Measurements from ENCODE around the gene ZNF207.
"Not testable (repeated sequence)": the region's sequence is repeated elsewhere in the genome, so short reads cannot be mapped to it uniquely, and the experiment has no call there.

The ZNF207 gene

DNA sequence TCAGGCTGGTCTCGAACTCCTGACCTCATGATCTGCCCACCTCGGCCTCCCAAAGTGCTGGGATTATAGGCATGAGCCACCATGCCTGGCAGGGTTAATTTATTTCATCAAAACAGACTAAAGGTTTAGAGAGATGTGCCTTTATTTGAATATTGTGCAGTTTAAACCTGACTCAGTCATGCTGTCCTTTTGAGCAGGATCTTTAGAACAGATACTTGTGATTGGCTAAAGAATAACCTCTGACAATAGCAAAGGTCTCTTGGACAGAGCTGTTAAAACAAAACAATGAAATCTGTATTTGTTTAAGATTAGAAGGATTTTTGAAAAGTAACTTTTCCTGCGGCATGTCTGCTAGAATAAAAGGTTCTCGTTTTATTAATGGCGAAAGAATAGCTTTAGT lies 36.0 kb downstream of the ZNF207 start:
- no peak overlapping the region for H3K9ac ChIP-seq (ENCODE audit: low read length)
- H3K27ac ChIP-seq (ENCODE audit: low read depth, low read length): no peak overlapping the region
- H3K4me2 ChIP-seq (ENCODE audit: low read depth, low read length, poor library complexity, severe bottlenecking): no peak overlapping the region
- no peaks in the 10 kb centered on the region for H4K20me1 ChIP-seq (ENCODE audit: low read depth, low read length)
- H3K4me3 ChIP-seq (ENCODE audit: insufficient read depth, low read length, poor library complexity, severe bottlenecking): no peak overlapping the region
- peaks cover 11% of the 10 kb centered on the region; the same call in 1 of the 2 replicates for H3K36me3 ChIP-seq (ENCODE audit: low read length)
- no peaks in the 10 kb centered on the region for H3K79me2 ChIP-seq (ENCODE audit: insufficient read depth, low read length)
- no peak overlapping the region for H2AFZ ChIP-seq (ENCODE audit: low read depth, low read length, severe bottlenecking)
- no peaks in the 10 kb centered on the region for H3K9me3 ChIP-seq (ENCODE audit: insufficient read depth, low read length)
- H3K9me2 ChIP-seq (replicated peaks; ENCODE audit: insufficient read depth, low read length): no peaks in the 10 kb centered on the region
- TF ChIP-seq EZH2phosphoT487 (conservative IDR thresholded peaks at IDR 0.05; ENCODE audit: low read length) (no peak), CTCF (IDR thresholded peaks at IDR 0.05; ENCODE audit: insufficient read depth, low read length, poor library complexity, severe bottlenecking) (no peak)
- peaks cover 25% of the 10 kb centered on the region; the same call in 1 of the 2 replicates for H3F3A ChIP-seq (ENCODE audit: insufficient read depth)
- no peaks in the 10 kb centered on the region for H3K27me3 ChIP-seq (ENCODE audit: low read length)

DNA sequence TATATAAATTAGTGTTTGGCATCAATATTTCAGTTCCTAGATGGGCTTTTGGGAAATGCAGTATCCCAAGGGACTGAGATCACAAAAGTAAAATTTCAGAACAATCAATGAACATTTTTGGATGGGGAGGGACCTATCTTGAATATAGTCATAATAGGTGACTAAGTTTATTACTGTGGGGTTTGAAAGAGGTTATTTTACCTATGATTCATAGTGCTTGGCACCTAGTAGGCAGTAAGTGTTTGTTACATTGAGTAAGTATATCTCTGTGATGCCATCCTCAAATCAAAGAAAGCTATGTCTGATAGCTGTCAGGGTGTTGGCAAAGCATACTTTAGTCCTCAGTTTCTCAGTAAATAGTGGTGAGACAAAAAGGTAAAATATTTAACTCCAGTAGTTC lies 36.9 kb downstream of the ZNF207 start:
- Histone ChIP-seq H3K27ac (ENCODE audit: low read depth, low read length) (no peak overlapping the region), H3K9ac (ENCODE audit: low read length) (no peak overlapping the region), H3F3A (ENCODE audit: insufficient read depth) (peaks cover 17% of the 10 kb centered on the region; the same call in 1 of the 2 replicates), H3K4me2 (ENCODE audit: low read depth, low read length, poor library complexity, severe bottlenecking) (no peak overlapping the region), H3K9me2 (replicated peaks; ENCODE audit: insufficient read depth, low read length) (no peaks in the 10 kb centered on the region), H3K4me3 (ENCODE audit: insufficient read depth, low read length, poor library complexity, severe bottlenecking) (no peak overlapping the region), H4K20me1 (ENCODE audit: low read depth, low read length) (no peaks in the 10 kb centered on the region), H2AFZ (ENCODE audit: low read depth, low read length, severe bottlenecking) (no peak overlapping the region), H3K27me3 (ENCODE audit: low read length) (no peaks in the 10 kb centered on the region), H3K36me3 (ENCODE audit: low read length) (peaks cover 3% of the 10 kb centered on the region; the same call in 1 of the 2 replicates), H3K9me3 (ENCODE audit: insufficient read depth, low read length) (no peaks in the 10 kb centered on the region), H3K79me2 (ENCODE audit: insufficient read depth, low read length) (no peaks in the 10 kb centered on the region)
- no peak for TF ChIP-seq EZH2phosphoT487 (conservative IDR thresholded peaks at IDR 0.05; ENCODE audit: low read length)
- no peak for TF ChIP-seq CTCF (IDR thresholded peaks at IDR 0.05; ENCODE audit: insufficient read depth, low read length, poor library complexity, severe bottlenecking)

GRCh38 chr17:32388128-32388527 lies 38.2 kb downstream of the ZNF207 start:
- H3K9ac ChIP-seq (ENCODE audit: low read length); H3K4me2 ChIP-seq (ENCODE audit: low read depth, low read length, poor library complexity, severe bottlenecking); H3K36me3 ChIP-seq (ENCODE audit: low read length); H3K4me3 ChIP-seq (ENCODE audit: insufficient read depth, low read length, poor library complexity, severe bottlenecking); H2AFZ ChIP-seq (ENCODE audit: low read depth, low read length, severe bottlenecking); H3K9me2 ChIP-seq (replicated peaks; ENCODE audit: insufficient read depth, low read length); H4K20me1 ChIP-seq (ENCODE audit: low read depth, low read length); H3K27ac ChIP-seq (ENCODE audit: low read depth, low read length); H3K9me3 ChIP-seq (ENCODE audit: insufficient read depth, low read length); H3K27me3 ChIP-seq (ENCODE audit: low read length); H3K79me2 ChIP-seq (ENCODE audit: insufficient read depth, low read length): not testable (repeated sequence)
- 0 out of 2 replicates have a peak, but pooled peaks cover 13% of the 10 kb centered on the region for H3F3A ChIP-seq (ENCODE audit: insufficient read depth)

GRCh38 chr17:32388613-32389459 lies 38.9 kb downstream of the ZNF207 start:
- H3K4me3 ChIP-seq (ENCODE audit: insufficient read depth, low read length, poor library complexity, severe bottlenecking): no peak overlapping the region
- H4K20me1 ChIP-seq (ENCODE audit: low read depth, low read length): no peaks in the 10 kb centered on the region
- H3K36me3 ChIP-seq (ENCODE audit: low read length): no peaks in the 10 kb centered on the region
- H3K27ac ChIP-seq (ENCODE audit: low read depth, low read length): no peak overlapping the region
- TF ChIP-seq EZH2phosphoT487 (conservative IDR thresholded peaks at IDR 0.05; ENCODE audit: low read length) (no peak), CTCF (IDR thresholded peaks at IDR 0.05; ENCODE audit: insufficient read depth, low read length, poor library complexity, severe bottlenecking) (no peak)
- no peaks in the 10 kb centered on the region for H3K9me2 ChIP-seq (replicated peaks; ENCODE audit: insufficient read depth, low read length)
- no peaks in the 10 kb centered on the region for H3K79me2 ChIP-seq (ENCODE audit: insufficient read depth, low read length)
- no peak overlapping the region for H3K9ac ChIP-seq (ENCODE audit: low read length)
- H3F3A ChIP-seq (ENCODE audit: insufficient read depth): 0 out of 2 replicates have a peak, but pooled peaks cover 13% of the 10 kb centered on the region
- H3K4me2 ChIP-seq (ENCODE audit: low read depth, low read length, poor library complexity, severe bottlenecking): no peak overlapping the region
- no peaks in the 10 kb centered on the region for H3K9me3 ChIP-seq (ENCODE audit: insufficient read depth, low read length)
- no peaks in the 10 kb centered on the region for H3K27me3 ChIP-seq (ENCODE audit: low read length)
- H2AFZ ChIP-seq (ENCODE audit: low read depth, low read length, severe bottlenecking): no peak overlapping the region

Measured in SU-DHL-6 (cell line).